Hematopoietic multipotent progenitor cell treated with erythropoietin and hydrocortisone succinate and interleukin-3 and kit ligand, for 4 days (in vitro differentiated cells): Measurements from ENCODE around the gene AIFM1.

Experiments
- DNase-seq: peaks from one replicate; pipeline ENCODE4 v3.0.0-alpha.2; 2015

The AIFM1 gene

GRCh38 chrX:130170752-130171445 lies 5.3 kb upstream of the AIFM1 start:
- peak; percentile 95 for DNase-seq

- DNase-seq: no peak
Measured at GRCh38 chrX:130167040-130167439, 1.4 kb upstream of the AIFM1 start.

GRCh38 chrX:130166503-130166777 lies 799 bp upstream of the AIFM1 start:
- no peak for DNase-seq

- DNase-seq: peak; percentile 56
Measured at GRCh38 chrX:130165181-130165702, 399 bp downstream of the AIFM1 start.

- DNase-seq: no peak
Measured at GRCh38 chrX:130163398-130163797, 2.2 kb downstream of the AIFM1 start.

GRCh38 chrX:130162094-130162735 lies 3.4 kb downstream of the AIFM1 start:
- DNase-seq: no peak

- no peak for DNase-seq
Measured at GRCh38 chrX:130159776-130160175, 5.9 kb downstream of the AIFM1 start.

- no peak for DNase-seq
Measured at GRCh38 chrX:130158311-130158710, 7.3 kb downstream of the AIFM1 start.

GRCh38 chrX:130155564-130155963 lies 10.1 kb downstream of the AIFM1 start:
- no peak for DNase-seq

GRCh38 chrX:130147631-130148030 lies 18.0 kb downstream of the AIFM1 start:
- DNase-seq: peak; percentile 34

GRCh38 chrX:130145123-130145522 lies 20.5 kb downstream of the AIFM1 start:
- no peak for DNase-seq

- no peak for DNase-seq
Measured at GRCh38 chrX:130144509-130144908, 21.1 kb downstream of the AIFM1 start.

GRCh38 chrX:130139474-130140201 lies 26.0 kb downstream of the AIFM1 start:
- peak; percentile 55 for DNase-seq

GRCh38 chrX:130136961-130137360 lies 28.7 kb downstream of the AIFM1 start:
- DNase-seq: no peak

GRCh38 chrX:130136496-130136895 lies 29.1 kb downstream of the AIFM1 start:
- DNase-seq: no peak

- no peak for DNase-seq
Measured at GRCh38 chrX:130130990-130131389, 34.7 kb downstream of the AIFM1 start.

GRCh38 chrX:130125091-130125874 lies 40.4 kb downstream of the AIFM1 start:
- no peak for DNase-seq

GRCh38 chrX:130124577-130124976 lies 41.1 kb downstream of the AIFM1 start:
- no peak for DNase-seq

- DNase-seq: no peak
Measured at GRCh38 chrX:130121505-130121800, 44.2 kb downstream of the AIFM1 start.

GRCh38 chrX:130120746-130121504 lies 44.7 kb downstream of the AIFM1 start:
- peak; percentile 86 for DNase-seq

- peak; percentile 65 for DNase-seq
Measured at GRCh38 chrX:130120321-130120731, 45.3 kb downstream of the AIFM1 start.

GRCh38 chrX:130119312-130119898 lies 46.2 kb downstream of the AIFM1 start:
- no peak for DNase-seq
